HCT116 (cell line): ENCODE data around the gene DPF1. TPM values are rescaled to one million over a fixed set of nuclear protein-coding genes. Genes with fewer than 3 reads are reported as not detected.

Source experiments
- ATAC-seq: fragments of 200-7000 bp; cut with Tn5 transposase; 2 replicates; pipeline ENCODE4 v1.9.1; 2020; ENCODE audit warnings: mild to moderate bottlenecking, moderate library complexity
- BruUV-seq: library from RNA; stranded (reverse); fragments of 400-500 nt; replicated peaks from 2 replicates; lab custom pipeline; 2021; lab: Mats Ljungman, UMichigan
- CTCF ChIA-PET: fragments of 300-600 bp; sonication (Branson Sonifier 250); formaldehyde crosslinking; loops from one replicate; lab custom pipeline; 2021; ENCODE audit warnings: antibody characterized with exemption; lab: Charles Lee
- POLR2A ChIA-PET: fragments of 300-600, 350-600 bp; sonication (Branson Sonifier 250); formaldehyde crosslinking; loops from one replicate; lab custom pipeline; 2021; ENCODE audit warnings: antibody characterized with exemption; lab: Charles Lee
- RAD21 ChIA-PET, 2 experiments: fragments of 300-600 bp; sonication (Branson Sonifier 250); formaldehyde crosslinking; loops; one replicate each; lab custom pipeline; 2023; ENCODE audit warnings: low total read pairs in 2 of 2; ENCODE audit not compliant: uncharacterized antibody in 2 of 2, unreplicated experiment in 2 of 2, low non-redundant PET in 1 of 2; lab: Charles Lee
- DNase-seq: peaks from one replicate; pipeline ENCODE4 v3.0.0-alpha.2; 2010; ENCODE audit warnings: low read depth, low spot score
- H2AFZ ChIP-seq: fragments of 200-600 bp; shearing (Covaris generic), sonication (generic); 2 replicates; pipeline ENCODE4 v1.6.1; 2017; ENCODE audit warnings: low read depth, mixed run types, mixed read lengths, antibody characterized with exemption, low read length; ENCODE audit not compliant: poor library complexity, severe bottlenecking
- H3K27ac ChIP-seq: 2 replicates; pipeline ENCODE4 v1.5.1; 2012; ENCODE audit warnings: low read depth, low read length
- H3K27me3 ChIP-seq: fragments of 200-600 bp; sonication (generic); 2 replicates; pipeline ENCODE4 v1.6.1; 2016; ENCODE audit warnings: mixed run types, low read length, mixed read lengths; ENCODE audit not compliant: insufficient read depth
- H3K36me3 ChIP-seq, 2 experiments: fragments of 200-500 bp in 1 of 2; fragments of 200-600 bp in 1 of 2; sonication (Bioruptor generic) in 1 of 2; sonication (generic) in 1 of 2; 2 replicates each; pipeline versions ENCODE4 v1.5.1 to v1.6.1; 2014 to 2016; ENCODE audit warnings: low read length in 2 of 2, inconsistent platforms in 1 of 2, mixed read lengths in 1 of 2, mixed run types in 1 of 2; ENCODE audit not compliant: insufficient read depth in 2 of 2, control insufficient read depth in 1 of 2
- H3K4me1 ChIP-seq, 2 experiments: fragments of 200-600 bp in 1 of 2; sonication (generic) in 1 of 2; 2 replicates each; pipeline versions ENCODE4 v1.5.1 to v1.6.1; 2012 to 2017; ENCODE audit warnings: low read length in 2 of 2, inconsistent platforms in 1 of 2, mild to moderate bottlenecking in 1 of 2, mixed read lengths in 1 of 2, mixed run types in 1 of 2, moderate library complexity in 1 of 2; ENCODE audit not compliant: insufficient read depth in 2 of 2, control insufficient read depth in 1 of 2
- H3K4me2 ChIP-seq: fragments of 200-600 bp; sonication (generic); 2 replicates; pipeline ENCODE4 v1.6.1; 2017; ENCODE audit warnings: mixed run types, low read length, mixed read lengths
- H3K4me3 ChIP-seq, 2 experiments: fragments of 200-600 bp in 1 of 2; sonication (generic) in 1 of 2; replicated peaks in 1 of 2; 2 replicates each; pipeline ENCODE4 v1.5.1; 2011 to 2016; ENCODE audit warnings: low read length in 2 of 2, control low read depth in 1 of 2, low read depth in 1 of 2, mild to moderate bottlenecking in 1 of 2, mixed read lengths in 1 of 2, mixed run types in 1 of 2
- H3K79me2 ChIP-seq: fragments of 200-600 bp; sonication (generic); 2 replicates; pipeline ENCODE4 v1.6.1; 2017; ENCODE audit warnings: mild to moderate bottlenecking, mixed run types, low read length, moderate library complexity, mixed read lengths; ENCODE audit not compliant: insufficient read depth
- H3K9ac ChIP-seq: fragments of 200-600 bp; sonication (generic); 2 replicates; pipeline ENCODE4 v1.6.1; 2016; ENCODE audit warnings: low read length, mixed read lengths
- H3K9me2 ChIP-seq: fragments of 200-600 bp; sonication (generic), shearing (Covaris generic); 2 replicates; pipeline ENCODE4 v1.6.1; 2017; ENCODE audit warnings: mixed run types, mild to moderate bottlenecking, moderate library complexity; ENCODE audit not compliant: insufficient read depth
- H3K9me3 ChIP-seq, 2 experiments: fragments of 200-500 bp in 1 of 2; fragments of 200-600 bp in 1 of 2; sonication (Bioruptor generic) in 1 of 2; sonication (generic) in 1 of 2; 2 replicates each; pipeline ENCODE4 v1.6.1; 2014 to 2017; ENCODE audit warnings: low read length in 2 of 2, mixed read lengths in 2 of 2, inconsistent platforms in 1 of 2, low read depth in 1 of 2, mild to moderate bottlenecking in 1 of 2, mixed run types in 1 of 2, moderate library complexity in 1 of 2; ENCODE audit not compliant: control insufficient read depth in 1 of 2, insufficient read depth in 1 of 2
- H4K20me1 ChIP-seq: fragments of 200-600 bp; sonication (generic), shearing (Covaris generic); 2 replicates; pipeline ENCODE4 v1.6.1; 2017; ENCODE audit warnings: mixed run types, mild to moderate bottlenecking, moderate library complexity; ENCODE audit not compliant: insufficient read depth
- ATF3 ChIP-seq: IDR thresholded peaks from 2 replicates; pipeline ENCODE4 v1.6.1; 2012
- CEBPB ChIP-seq: IDR thresholded peaks from 2 replicates; pipeline ENCODE4 v1.6.1; 2012; ENCODE audit warnings: low read depth
- EGR1 ChIP-seq: IDR thresholded peaks from 2 replicates; pipeline ENCODE4 v1.6.1; 2012; ENCODE audit warnings: low read depth
- ELF1 ChIP-seq: IDR thresholded peaks from 2 replicates; pipeline ENCODE4 v1.6.1; 2012; ENCODE audit warnings: low read depth, borderline replicate concordance
- EZH2 ChIP-seq: fragments of 200-600 bp; sonication (generic); IDR thresholded peaks from 2 replicates; pipeline ENCODE4 v1.6.1; 2017; ENCODE audit warnings: antibody characterized with exemption, mixed run types
- FOSL1 ChIP-seq: IDR thresholded peaks from 2 replicates; pipeline ENCODE4 v1.6.1; 2012; ENCODE audit warnings: low read depth
- POLR2A ChIP-seq: IDR thresholded peaks from 2 replicates; pipeline ENCODE4 v1.7.0; 2011; ENCODE audit warnings: borderline replicate concordance; ENCODE audit not compliant: insufficient read depth, insufficient read length; ENCODE audit errors: extremely low read depth
- POLR2AphosphoS5 ChIP-seq: IDR thresholded peaks from 2 replicates; pipeline ENCODE4 v1.6.1; 2011; ENCODE audit warnings: mild to moderate bottlenecking, low read depth, low read length, moderate library complexity
- SIN3A ChIP-seq: IDR thresholded peaks from 2 replicates; pipeline ENCODE4 v1.6.1; 2012; ENCODE audit warnings: low read depth
- SP1 ChIP-seq: IDR thresholded peaks from 2 replicates; pipeline ENCODE4 v1.6.1; 2012; ENCODE audit warnings: low read depth
- TCF7L2 ChIP-seq: IDR thresholded peaks from 2 replicates; pipeline ENCODE4 v1.7.0; 2011; ENCODE audit warnings: borderline replicate concordance, inconsistent platforms; ENCODE audit not compliant: insufficient read depth, insufficient read length; ENCODE audit errors: extremely low read depth
- YY1 ChIP-seq: IDR thresholded peaks from 2 replicates; pipeline ENCODE4 v1.6.1; 2011; ENCODE audit warnings: low read length, low read depth, moderate library complexity, mild to moderate bottlenecking; ENCODE audit not compliant: insufficient replicate concordance; ENCODE audit errors: extremely low read depth
- intact Hi-C: fragments of 100-400 bp; cut with micrococcal nuclease; formaldehyde crosslinking; loops from 2 replicates; pipeline ENCODE4 v1.10.0; 2022
- total RNA-seq: library from RNA; stranded (reverse); gene quantifications from one replicate; pipeline ENCODE4 v1.2.1, GENCODE V29; 2021; ENCODE audit not compliant: unreplicated experiment
- TF ChIP-seq, protein P1 (sequence below), 3 experiments: fragments of 200-600 bp in 1 of 3; sonication (generic) in 1 of 3; IDR thresholded peaks in 2 of 3; conservative IDR thresholded peaks in 1 of 3; 2 replicates each; pipeline ENCODE4 v1.5.1; 2012 to 2017; ENCODE audit warnings: low read depth in 2 of 3, low read length in 2 of 3, antibody characterized with exemption in 1 of 3, borderline replicate concordance in 1 of 3, control low read depth in 1 of 3, mild to moderate bottlenecking in 1 of 3, mixed read lengths in 1 of 3, mixed run types in 1 of 3, moderate library complexity in 1 of 3; ENCODE audit not compliant: insufficient read depth in 1 of 3
- TF ChIP-seq, protein P2 (sequence below): IDR thresholded peaks from 2 replicates; pipeline ENCODE4 v1.6.1; 2011; ENCODE audit warnings: mild to moderate bottlenecking, low read length, moderate library complexity; ENCODE audit not compliant: insufficient replicate concordance; ENCODE audit errors: extremely low read depth

The DPF1 gene
- total RNA-seq, 1 experiment from 2014 or later: 9.7 TPM

DNA sequence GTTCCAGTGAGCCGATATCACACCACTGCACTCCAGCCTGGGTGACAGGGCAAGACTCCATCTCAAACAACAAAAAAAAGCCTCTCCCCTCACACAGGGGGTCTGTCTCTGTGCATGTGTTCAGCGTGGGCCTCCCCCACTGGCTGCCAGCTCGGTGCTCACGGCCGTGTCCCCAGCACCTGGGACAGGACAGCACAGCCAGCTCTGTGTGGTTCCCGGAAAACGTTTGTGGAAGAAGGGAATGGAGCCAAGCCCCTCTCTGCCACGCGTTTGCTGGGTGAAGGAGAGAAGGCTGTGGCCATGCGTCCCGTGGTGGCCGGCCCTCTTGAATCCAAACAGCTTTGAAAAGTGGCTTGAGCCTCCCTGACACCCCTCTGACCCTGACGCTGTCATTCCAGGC is 32.3 kb downstream of the DPF1 start:
- CTCF ChIA-PET: no interaction called here

More for the DNA sequence above, 32.3 kb downstream of the DPF1 start:
- Histone ChIP-seq H3K4me3 (no peak overlapping the region), H3K36me3 (no peaks in the 10 kb centered on the region), H3K9me2 (no peaks in the 10 kb centered on the region), H2AFZ (no peak overlapping the region), H3K9me3 (no peaks in the 10 kb centered on the region), H4K20me1 (no peaks in the 10 kb centered on the region), H3K9ac (no peak overlapping the region), H3K27me3 (no peaks in the 10 kb centered on the region), H3K79me2 (no peaks in the 10 kb centered on the region), H3K4me1 (no peaks in the 10 kb centered on the region; a peak in 1 of 4 replicates), H3K4me2 (no peak overlapping the region), H3K27ac (no peak overlapping the region)
- intact Hi-C loops: no loop called here
- BruUV-seq: no TSS peak
- RAD21 ChIA-PET: no interaction called here
- DNase-seq: no peak
- ATAC-seq: no peak
- POLR2A ChIA-PET: no interaction called here
- TF ChIP-seq EGR1 (no peak), CEBPB (no peak), ATF3 (no peak), EZH2 (no peak), SIN3A (no peak), SP1 (no peak), TCF7L2 (no peak), POLR2A (no peak), YY1 (no peak), FOSL1 (no peak), ELF1 (no peak), POLR2AphosphoS5 (no peak)
- TF ChIP-seq, protein P1, sequence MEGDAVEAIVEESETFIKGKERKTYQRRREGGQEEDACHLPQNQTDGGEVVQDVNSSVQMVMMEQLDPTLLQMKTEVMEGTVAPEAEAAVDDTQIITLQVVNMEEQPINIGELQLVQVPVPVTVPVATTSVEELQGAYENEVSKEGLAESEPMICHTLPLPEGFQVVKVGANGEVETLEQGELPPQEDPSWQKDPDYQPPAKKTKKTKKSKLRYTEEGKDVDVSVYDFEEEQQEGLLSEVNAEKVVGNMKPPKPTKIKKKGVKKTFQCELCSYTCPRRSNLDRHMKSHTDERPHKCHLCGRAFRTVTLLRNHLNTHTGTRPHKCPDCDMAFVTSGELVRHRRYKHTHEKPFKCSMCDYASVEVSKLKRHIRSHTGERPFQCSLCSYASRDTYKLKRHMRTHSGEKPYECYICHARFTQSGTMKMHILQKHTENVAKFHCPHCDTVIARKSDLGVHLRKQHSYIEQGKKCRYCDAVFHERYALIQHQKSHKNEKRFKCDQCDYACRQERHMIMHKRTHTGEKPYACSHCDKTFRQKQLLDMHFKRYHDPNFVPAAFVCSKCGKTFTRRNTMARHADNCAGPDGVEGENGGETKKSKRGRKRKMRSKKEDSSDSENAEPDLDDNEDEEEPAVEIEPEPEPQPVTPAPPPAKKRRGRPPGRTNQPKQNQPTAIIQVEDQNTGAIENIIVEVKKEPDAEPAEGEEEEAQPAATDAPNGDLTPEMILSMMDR (IDR thresholded peaks at IDR 0.05 in 2 of 3, conservative IDR thresholded peaks at IDR 0.05 in 1 of 3; ENCODE audit: borderline replicate concordance in 1 of 3, insufficient read depth in 1 of 3, low read depth in 2 of 3, low read length in 2 of 3): no peak
- TF ChIP-seq, protein P2, sequence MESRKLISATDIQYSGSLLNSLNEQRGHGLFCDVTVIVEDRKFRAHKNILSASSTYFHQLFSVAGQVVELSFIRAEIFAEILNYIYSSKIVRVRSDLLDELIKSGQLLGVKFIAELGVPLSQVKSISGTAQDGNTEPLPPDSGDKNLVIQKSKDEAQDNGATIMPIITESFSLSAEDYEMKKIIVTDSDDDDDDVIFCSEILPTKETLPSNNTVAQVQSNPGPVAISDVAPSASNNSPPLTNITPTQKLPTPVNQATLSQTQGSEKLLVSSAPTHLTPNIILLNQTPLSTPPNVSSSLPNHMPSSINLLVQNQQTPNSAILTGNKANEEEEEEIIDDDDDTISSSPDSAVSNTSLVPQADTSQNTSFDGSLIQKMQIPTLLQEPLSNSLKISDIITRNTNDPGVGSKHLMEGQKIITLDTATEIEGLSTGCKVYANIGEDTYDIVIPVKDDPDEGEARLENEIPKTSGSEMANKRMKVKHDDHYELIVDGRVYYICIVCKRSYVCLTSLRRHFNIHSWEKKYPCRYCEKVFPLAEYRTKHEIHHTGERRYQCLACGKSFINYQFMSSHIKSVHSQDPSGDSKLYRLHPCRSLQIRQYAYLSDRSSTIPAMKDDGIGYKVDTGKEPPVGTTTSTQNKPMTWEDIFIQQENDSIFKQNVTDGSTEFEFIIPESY: no peak
- TF ChIP-seq, all 23 proteins: peak for 0
